Anterior cingulate cortex (tissue), 58 donors: ENCODE data around the gene APBA1.
A peak's percentile ranks its signal among the peaks of the same experiment; 100 is the strongest.

Experiments used
- DNase-seq, 58 donors: peaks; one replicate each; lab custom pipeline; 2025; lab: John Stamatoyannopoulos, UW

The APBA1 gene

DNA sequence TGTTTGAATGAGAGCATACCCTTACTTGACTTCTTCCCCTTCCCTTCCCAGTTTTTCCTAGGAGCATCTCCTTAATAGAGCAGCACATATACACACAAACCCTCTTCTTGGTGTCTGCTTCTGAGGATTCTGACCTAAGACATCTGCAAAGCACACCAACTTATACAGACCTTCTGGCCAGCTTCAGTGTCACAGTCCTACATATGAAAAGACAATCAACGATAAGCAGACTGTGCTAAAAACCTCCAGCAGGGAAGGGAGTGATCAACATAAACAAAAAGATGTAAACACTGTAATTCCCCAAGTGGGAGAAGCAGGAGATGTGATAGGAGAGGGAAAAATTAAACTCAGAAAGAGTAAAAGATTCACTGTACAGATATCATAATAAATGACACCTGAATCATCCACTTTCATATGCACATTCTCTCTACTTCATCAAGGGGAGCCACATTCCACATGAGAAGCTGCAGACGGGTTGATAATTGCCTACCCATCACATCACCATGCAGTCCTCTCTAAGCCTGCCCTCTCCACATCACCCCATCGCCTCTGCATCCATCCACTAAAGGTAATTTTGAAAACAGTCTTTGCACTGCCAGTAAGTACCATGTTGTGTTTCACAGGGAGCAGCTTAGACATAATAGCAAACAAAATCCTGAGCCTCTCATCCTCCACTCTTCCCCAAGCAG, 13.0 kb downstream of the APBA1 start:
- DNase-seq = no peak

DNA sequence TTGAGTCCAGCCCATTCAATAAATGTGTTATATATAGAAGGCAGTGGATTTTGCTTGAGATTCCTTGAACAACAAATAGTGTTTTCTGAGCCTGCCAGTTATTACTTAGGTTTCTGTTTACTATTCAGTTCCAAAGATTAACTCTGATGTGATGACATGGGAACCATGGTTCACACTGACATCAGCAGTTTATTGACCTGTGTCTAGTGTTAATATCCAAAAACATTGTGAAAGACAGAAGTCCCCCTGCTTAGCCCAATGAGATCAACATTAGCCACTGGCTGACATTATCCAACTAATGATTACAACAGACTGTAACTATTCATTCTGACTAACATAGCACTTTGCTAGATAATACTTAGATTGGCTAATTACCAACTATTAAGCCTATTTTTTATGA, 14.9 kb downstream of the APBA1 start:
- no peak for DNase-seq

DNA sequence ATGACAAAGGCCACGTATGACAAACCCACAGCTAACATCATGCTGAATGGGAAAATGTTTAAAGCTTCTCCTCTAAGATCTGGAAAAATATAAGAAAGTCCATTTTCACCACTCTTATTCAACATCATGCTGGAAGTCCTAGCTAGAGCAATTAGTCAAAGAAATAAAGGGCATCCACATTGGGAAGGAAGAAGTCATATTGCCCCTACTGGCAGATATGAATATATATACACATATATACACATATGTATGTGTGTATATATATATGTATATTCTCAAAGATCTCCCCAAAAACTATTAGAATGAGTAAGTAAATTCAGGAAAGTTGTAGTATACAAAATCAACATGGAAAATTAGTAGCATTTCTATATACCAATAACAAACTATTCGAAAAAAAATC, 17.1 kb downstream of the APBA1 start:
- DNase-seq = no peak

DNA sequence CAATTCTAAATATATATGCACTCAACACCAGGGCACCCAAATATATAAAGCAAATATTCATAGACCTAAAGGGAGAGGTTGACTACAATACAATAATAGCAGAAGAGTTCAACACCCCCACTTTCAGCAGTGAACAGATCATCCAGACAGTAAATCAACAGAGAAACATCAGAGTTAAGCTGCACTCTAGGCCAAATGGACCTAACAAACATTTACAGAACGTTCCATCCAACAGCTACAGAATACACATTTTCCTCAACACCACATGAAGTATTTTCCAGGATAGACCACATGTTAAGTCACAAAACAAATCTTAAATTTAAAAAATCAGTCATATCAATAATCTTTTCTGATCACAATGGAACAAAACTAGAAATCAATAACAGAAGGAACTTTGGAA, 18.9 kb downstream of the APBA1 start:
- DNase-seq = no peak

DNA sequence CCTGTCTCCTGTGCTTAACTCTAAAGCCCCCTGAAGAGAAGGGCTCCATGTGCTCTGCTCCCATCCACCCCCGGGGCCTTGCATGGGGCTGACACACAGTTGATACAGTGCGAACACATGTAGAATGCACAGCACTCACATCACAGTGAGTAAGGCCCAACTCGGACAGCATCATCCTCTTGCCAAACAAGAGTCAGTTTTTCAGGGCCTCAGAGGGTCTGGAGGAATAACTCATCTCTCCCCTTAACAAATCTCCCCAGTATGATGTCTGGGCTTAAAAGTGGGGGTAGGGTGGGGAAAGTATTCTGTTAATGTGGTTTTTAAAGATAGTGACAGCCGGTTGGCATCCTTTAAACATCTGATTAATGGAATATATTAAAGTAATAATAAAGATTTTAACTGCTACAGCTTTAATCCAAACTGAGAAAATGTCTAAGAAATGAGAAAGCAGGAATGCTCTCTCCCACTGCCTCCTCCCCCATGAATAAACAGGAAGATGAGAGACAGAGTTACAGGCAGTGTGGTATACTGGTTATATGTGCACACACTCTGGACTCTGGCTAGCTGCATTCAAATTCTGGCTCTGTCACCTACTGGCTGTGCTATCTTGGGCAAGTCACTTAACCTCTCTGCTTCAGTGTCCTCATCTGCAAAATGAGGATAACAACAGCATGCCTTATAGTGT, 22.5 kb downstream of the APBA1 start:
- DNase-seq = no peak

DNA sequence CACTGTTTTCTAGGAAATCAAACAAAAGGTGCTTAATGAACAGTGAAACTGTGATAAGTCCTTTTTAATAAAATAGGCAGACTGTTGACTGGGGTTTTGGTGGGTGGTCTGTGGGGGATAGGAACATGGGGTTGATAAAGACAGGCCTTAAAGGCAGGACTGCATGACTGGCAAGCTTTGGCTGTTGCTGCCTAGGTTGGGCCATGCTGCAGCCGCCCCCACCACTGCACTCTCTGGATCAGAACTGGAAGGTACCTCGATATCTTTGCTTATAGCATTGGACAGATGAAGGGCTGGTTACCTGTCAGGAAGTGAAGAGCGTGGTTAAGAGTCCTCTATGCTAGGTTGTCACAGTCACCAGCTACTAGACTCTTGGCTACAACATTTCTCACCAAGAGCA, 24.4 kb downstream of the APBA1 start:
- no peak for DNase-seq

DNA sequence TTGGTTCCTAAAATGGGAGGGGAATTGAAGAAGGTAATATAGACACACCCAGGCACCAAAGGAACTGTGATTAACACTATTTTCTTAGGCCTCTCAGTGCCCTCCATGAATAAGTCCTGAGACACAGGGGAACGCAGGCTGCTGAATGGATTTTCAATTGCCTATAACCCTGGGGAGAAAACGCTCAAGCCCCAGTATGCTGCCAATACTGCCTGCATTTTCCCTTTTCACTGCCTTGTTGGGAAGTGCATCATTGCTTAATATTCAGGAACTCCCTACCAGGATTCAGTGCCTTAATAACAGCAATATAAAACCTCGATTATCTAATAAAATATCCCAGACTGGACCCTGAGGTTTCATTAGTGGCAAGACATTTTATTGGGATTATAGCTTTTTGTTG, 25.4 kb downstream of the APBA1 start:
- no peak for DNase-seq

DNA sequence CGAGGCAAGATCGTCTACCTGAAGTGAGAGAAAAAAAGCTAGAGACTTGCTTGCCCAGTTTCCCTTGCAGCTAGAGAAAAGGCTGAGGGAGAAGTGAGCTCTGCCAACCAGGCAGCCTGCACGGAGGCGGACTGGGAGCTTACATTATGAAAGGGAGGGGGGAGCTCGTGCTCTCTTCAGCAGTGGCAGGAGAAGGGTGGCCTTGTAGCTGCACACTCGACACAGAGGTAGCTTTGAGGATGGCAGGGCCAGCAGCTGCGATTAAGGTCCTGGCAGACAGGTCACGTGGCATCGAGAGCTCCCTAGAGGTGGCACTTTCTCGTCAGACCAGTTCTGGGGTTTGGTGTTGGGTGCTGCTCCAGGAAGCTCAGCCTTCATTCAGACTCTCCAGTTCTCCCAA, 26.7 kb downstream of the APBA1 start:
- DNase-seq = peak in 47 of 58 donors; percentile 4 to 66 (median 28)

DNA sequence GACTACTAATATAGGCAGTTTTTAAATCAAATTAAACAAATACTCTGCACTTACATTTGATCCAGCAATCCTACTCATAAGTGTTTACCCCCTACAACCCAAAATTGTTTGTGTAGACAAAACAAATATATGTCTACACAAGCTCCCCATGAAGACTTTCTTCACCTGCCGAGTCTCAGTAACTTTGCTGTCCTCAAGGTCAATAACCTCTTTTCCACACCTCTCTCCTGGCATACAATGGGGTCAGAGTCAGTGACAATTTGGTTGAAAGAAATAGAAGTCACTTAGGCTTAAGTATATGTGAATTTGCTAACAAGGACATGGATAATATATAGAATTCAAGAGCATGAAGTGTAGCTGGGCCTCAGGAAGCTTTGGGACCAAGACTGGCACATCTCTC, 29.1 kb downstream of the APBA1 start:
- DNase-seq = no peak

DNA sequence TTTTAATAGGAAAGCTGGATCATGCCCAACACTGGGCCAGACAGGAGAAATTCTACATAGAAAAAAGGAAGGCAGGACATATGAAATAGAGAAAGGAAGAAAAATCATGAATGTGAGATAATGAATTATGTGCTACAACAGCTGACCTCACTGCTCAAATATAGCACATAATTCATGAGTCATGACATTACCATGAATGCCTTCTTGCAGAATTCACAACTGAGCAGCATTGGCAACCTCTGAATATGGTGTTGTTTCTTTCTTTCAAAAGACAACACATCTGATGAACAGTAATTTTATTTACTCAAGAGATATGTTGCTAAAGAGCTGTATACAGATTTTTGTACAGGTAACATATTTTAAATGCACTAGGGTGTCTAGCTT, 34.4 kb downstream of the APBA1 start:
- DNase-seq = peak in 1 of 58 donors; percentile 41

DNA sequence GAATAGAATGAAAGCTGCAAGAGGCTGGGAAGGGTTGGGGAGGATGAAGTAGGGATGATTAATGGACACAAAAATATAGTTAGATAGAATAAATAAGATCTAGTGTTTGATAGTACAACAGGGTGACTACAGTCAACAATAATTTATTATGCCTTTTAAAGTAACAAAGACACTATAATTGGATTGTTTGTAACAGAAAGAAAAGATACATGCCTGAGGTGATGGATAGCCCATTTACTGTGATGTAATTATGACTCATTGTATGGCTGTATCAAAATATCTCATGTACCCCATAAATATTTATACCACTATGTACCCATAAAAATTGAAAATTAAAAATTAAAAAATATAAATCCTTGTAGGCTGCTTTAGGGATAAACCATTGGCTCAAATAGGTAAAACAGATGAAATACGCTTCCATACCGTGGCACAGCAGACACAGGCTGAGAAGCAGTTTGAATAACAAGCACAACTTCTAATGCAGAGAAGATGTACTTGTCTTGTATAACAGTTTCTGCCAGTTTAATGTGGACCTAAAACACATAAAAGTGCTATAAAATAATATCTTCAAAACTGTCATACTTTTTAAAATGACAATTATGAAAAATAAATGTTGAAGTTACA, 34.9 kb downstream of the APBA1 start:
- no peak for DNase-seq

DNA sequence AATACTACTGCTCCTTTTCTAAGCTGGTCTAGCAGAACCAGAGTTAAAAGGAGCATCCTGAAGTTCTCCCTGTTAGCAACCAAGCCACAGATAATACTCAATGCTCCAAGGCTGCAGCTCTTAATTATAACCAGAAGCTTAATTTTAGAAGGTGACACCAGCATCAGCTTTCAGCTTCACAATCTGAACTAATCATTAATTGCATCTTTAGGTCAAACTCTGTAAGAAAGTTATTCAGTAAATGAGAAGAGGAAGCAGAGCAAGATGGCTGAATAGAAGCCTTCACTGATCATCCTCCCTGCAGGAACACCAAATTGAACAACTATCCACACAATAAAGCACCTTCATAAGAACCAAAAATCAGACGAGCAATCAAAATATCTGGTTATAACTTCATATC, 38.5 kb downstream of the APBA1 start:
- no peak for DNase-seq

DNA sequence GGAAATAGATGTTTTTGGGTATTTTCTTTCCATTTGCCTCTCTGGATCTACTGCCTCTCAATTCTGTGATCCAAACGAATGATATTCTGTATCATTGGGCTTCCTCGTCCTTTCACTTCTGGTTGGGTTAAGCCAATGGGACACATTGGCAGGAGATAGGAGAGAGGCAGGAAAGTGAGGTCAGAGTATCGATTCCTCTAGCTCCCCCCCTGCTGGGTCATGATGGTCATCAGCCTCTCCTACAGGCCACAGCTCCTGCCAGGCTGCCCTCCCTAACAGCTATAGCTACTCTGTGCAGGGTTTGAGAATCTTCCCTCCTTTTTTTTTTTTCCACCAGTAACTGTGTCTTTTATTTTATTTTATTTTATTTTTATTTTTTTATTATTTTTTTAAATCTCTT, 39.4 kb downstream of the APBA1 start:
- no peak for DNase-seq

DNA sequence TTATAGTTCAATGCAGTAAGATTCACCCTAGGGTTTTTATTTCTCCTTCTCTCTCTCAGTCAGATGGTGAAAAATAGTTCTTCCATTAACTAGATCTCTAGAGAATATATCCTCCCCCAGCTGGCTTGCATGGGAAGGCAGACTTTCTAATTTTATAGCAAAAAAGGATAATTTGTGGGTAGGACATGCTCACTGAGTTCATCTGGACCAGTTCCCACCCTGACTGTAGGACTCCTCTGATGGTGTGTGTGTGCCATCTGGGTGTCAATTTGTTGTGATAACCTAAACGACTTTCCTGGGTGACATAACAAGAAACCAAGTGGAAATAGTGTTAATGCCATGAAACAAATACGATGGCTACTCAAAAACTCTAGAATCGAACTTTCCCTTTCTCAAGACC, 44.9 kb downstream of the APBA1 start:
- no peak for DNase-seq

DNA sequence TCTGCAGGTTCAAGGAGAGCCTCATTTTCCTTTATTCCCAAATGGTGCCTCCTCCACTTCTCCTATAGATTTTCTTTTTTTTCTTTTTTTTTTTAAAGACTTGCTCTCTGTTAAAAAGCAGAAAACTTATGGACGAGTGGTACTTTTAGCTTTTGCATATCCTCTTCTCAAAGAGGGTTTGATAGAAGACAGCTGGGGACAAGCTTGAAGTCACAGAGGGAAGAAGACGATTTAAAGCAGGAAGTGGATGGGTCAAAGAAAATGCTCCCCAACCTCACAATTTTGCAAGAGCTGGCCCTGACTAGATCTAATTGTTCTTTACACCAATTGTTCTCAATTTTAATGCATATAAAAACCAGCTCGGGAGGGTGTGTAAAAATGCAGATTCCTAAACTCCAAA, 48.9 kb downstream of the APBA1 start:
- no peak for DNase-seq

DNA sequence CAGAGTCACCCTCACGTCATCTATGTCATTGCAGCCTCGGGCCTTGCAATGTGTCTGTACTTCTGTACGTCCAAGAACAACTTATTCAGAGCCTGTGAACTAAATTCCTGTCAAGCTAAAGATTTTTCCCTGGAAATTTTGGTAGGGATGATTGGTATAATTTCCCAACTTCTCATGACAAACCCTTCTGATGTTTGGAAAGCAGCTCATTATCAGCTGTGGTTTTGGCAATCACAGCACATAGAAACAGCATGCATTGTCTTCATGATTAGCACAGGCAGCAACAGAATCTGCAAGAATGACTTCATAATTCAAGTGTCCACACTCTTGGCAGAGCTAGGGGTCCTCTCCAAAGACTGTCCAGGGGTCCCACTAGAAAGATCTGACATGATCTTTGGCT, 49.5 kb downstream of the APBA1 start:
- no peak for DNase-seq

DNA sequence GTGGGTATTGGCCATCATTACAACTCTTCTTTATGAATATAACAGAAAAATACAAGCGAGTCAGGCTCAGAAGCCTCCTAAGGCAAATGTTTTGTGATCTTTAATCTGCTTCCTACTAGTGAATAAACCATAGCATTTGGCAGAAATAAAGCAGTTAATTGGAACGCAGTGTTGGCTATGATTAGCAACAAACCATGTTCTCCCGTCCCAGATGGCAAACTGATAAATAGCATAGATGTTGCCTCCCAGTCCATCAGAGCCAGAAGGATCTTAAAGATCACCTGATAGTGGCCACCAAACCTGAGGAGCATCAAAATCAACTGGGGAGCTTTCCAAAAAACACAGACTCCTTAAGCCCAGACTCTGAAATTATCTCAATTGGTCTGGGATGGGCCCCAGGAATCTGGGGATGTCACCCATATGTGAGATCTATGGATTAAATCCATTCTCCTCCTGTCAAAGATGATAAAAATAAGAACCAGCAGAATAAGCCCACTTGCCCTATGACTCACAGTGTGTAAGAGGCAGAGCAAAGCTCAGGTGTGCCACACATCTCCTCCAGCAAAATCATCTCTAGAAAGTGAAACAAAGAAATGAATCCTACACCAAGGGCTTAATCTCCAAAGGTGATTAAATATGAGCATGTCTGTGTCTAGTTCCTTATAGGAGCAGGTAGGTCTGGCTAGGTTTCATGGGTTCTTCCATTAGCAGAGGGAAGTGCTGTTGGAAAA, 50.3 kb downstream of the APBA1 start:
- no peak for DNase-seq

DNA sequence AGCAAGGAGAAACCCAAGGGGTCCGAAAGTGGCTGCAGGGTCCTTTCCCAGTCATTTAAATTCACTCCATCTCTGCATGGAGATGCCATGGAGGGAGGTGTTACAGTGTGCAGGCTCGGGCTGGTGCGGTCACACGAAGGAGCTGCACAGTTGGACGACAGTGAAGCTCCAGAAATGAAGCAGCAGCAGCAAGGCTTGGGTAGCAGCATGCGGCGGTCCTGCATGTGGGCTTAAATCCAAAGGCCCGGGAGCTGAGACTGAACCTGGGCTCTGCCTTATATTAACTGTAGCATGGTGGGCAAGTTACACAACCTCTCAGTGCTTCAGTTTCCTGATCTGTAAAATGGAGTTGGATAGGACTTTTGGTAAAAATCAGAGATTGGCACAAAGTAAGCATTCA, 51.4 kb downstream of the APBA1 start:
- no peak for DNase-seq

DNA sequence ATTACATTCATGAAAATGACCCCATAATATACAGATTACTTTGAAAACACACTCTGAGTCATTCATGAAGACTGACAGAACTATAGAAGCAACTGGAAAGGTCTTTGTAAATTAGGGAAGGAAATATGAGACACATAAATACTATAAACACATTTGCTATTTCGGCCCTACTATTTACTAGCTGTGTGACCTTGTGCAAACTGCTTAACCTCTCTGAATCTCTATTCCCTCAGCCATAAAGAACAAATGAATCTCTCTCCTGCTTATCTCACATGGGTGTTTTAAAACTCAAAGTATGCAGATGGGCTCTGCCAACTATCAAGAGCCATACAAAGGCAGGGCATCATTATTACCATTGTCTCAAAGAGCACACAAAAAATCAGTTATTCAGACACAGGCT, 52.9 kb downstream of the APBA1 start:
- DNase-seq = no peak

DNA sequence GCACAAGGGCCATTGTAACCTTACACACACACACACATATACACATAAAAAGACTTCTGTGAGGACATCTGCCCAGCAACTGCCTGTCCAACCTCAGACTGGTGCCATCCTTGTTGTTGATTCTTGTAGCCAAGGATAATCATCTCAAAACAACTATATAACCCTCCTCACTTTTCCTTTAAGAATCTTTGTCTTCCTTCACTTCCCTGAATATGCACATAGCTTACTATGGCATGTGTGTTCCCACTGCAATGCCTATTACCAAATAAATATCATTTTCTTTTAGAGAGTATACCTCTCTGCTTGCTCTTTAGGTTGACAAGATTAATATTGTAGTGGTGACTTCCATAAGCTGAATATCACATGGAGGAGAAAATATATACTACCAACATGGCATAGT, 55.2 kb downstream of the APBA1 start:
- no peak for DNase-seq

DNA sequence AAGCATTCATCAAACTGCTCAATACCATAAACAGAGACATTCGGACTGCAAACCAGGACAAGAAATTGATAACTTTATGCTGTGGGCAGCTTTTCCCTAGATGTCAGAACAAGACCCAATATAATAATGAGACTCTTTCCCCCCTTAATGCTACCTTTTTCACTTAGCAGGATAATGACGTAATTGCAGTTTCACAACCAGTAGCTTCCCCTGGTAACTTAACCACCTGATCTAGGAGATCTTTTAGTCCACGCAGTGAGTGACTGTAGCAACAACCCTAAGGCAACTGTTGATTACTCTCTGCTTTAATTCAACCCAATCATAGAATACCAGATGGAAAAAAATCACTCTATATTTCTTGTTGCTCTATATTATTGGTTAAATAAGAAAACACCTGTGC, 56.3 kb downstream of the APBA1 start:
- no peak for DNase-seq

DNA sequence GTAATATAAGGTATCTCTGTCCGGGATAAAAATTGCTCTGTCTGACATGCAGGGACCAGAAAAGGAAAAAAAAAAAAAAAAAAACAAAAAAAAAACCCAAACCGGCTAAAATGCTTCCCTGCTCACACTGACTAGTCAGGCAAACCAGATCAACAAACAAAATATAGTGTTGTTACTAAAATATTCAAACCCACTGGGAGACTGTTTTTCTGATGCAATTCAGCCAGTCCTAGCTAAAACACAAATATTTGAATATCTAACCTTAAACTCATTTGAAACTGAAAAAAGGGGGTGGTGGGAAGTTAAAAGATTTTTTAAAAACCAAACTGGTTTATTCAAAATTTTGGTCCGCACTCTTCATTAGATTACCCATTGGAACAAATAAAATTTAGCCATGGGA, 61.0 kb downstream of the APBA1 start:
- no peak for DNase-seq
